OCI-LY1 (cell line): ENCODE data around the gene C16orf74.

Source experiments
- CTCF ChIP-seq: fragments of 200-600 bp; sonication (generic), shearing (Covaris generic); IDR thresholded peaks from 2 replicates; pipeline ENCODE4 v1.5.1; 2017; ENCODE audit warnings: mild to moderate bottlenecking, antibody characterized with exemption, low read length, moderate library complexity, mixed read lengths
- EZH2 ChIP-seq: fragments of 200-600 bp; sonication (generic), shearing (Covaris generic); IDR thresholded peaks from 2 replicates; pipeline ENCODE4 v1.8.0; 2017; ENCODE audit warnings: borderline replicate concordance, mixed run types, mild to moderate bottlenecking, antibody characterized with exemption, low read length, moderate library complexity, mixed read lengths

DNA sequence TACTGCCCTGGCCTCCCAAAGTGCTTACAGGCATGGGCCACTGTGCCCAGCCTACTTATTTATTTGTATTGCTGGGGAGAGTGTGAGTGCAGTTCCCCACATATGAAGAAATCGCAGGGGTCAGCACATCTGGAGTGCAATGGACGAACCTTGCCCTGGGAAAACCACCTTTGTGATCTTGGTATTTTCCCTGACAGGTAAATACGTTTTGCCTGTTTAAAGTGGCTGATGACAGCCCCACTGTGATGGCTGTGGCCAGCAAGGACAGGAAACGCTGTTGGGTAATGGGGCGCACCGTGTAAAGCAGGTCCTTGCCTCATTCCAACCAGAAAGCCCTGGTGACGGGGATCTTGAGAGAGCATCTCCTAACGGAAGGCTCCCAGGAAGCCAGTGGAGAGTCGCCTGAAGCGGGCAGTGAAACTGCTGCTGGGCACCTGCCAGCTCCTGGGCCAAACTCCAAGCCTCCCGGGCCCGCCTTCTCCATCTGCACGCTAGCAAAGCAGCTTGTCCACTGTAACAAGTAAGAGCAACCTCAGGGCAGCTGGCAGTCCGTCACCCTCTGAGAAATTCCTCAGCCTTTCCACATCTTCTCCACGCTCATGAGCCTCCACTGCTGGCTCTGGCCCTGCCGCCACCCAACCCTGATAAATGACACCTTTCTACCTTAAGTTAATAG, 30.9 kb upstream of the C16orf74 start:
- TF ChIP-seq CTCF (no peak), EZH2 (no peak)
